ENCODE results near the gene FIGNL2. TPM values are rescaled to one million over a fixed set of nuclear protein-coding genes. Genes with fewer than 3 reads are reported as not detected.

FIGNL2 gene
- total RNA-seq, 1 experiment from 2014 or later = 0.27 TPM

DNA sequence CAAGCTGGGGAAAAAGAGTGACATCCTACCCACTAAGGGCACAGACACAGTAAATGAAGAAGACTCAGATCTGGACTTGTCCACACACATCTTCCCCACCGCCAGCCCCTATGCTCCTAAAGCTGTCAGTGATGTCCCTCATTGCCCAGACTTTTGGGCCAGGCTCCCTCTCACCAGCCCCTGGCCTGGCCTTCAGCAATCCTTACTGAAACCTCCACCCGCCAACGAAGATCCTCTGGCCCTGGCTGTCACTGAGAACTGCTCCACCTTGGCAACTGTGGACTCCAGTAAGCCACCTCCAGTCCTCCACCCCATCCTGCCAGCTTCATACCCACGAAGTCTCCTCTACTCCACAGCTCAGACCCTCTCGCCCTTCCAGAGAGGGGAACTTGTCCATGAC is 23.3 kb downstream of the FIGNL2 start:
- CTCF ChIA-PET = interaction anchor here (2.4 kb wide), 1 partner anchor 403 kb away, joined by 54 read pairs; the partner anchor contains the start of gene SLC4A8
- RAD21 ChIA-PET (ENCODE audit: low non-redundant PET in 1 of 2, low total read pairs in 2 of 2, uncharacterized antibody in 2 of 2, unreplicated experiment in 2 of 2) = interaction anchor here (0.6 to 0.7 kb wide), 2 partner anchors 50 to 52 kb away, joined by 3 read pairs; no protein-coding TSS in a partner anchor
- DNase-seq (ENCODE audit: low read depth, low spot score) (no peak), ATAC-seq (no peak)
- Histone ChIP-seq H3K4me3 (replicated peaks in 1 of 2; ENCODE audit: low read depth in 1 of 2, low read length in 2 of 2) (no peak overlapping the region), H3K27ac (ENCODE audit: low read depth, low read length) (no peak overlapping the region), H4K20me1 (ENCODE audit: insufficient read depth) (no peaks in the 10 kb centered on the region), H3K4me1 (ENCODE audit: control insufficient read depth in 1 of 2, insufficient read depth in 2 of 2, low read length in 2 of 2) (peaks cover 8 to 19% of the 10 kb centered on the region in 2 experiments), H2AFZ (ENCODE audit: low read depth, low read length, poor library complexity, severe bottlenecking) (no peak overlapping the region), H3K9me3 (ENCODE audit: control insufficient read depth in 1 of 2, insufficient read depth in 1 of 2, low read depth in 1 of 2, low read length in 2 of 2) (no peaks in the 10 kb centered on the region), H3K79me2 (ENCODE audit: insufficient read depth, low read length) (no peaks in the 10 kb centered on the region), H3K9ac (ENCODE audit: low read length) (no peak overlapping the region), H3K9me2 (ENCODE audit: insufficient read depth) (no peaks in the 10 kb centered on the region), H3K4me2 (ENCODE audit: low read length) (no peak overlapping the region), H3K27me3 (ENCODE audit: insufficient read depth, low read length) (no peaks in the 10 kb centered on the region), H3K36me3 (ENCODE audit: control insufficient read depth in 1 of 2, insufficient read depth in 2 of 2, low read length in 2 of 2) (no peaks in the 10 kb centered on the region)
- BruUV-seq (replicated peaks) = no TSS peak
- intact Hi-C loops (cut with micrococcal nuclease) = loop anchor here (2.0 to 5.0 kb wide), 3 partner anchors 52 to 292 kb away; no protein-coding TSS in a partner anchor
- POLR2A ChIA-PET = no interaction called here
- TF ChIP-seq EGR1 (IDR thresholded peaks at IDR 0.05; ENCODE audit: low read depth) (no peak), POLR2A (IDR thresholded peaks at IDR 0.05; ENCODE audit: borderline replicate concordance, extremely low read depth, insufficient read depth, insufficient read length) (no peak), EZH2phosphoT487 (IDR thresholded peaks at IDR 0.05; ENCODE audit: borderline replicate concordance) (no peak), CBX3 (IDR thresholded peaks at IDR 0.05; ENCODE audit: low read depth) (no peak), YY1 (IDR thresholded peaks at IDR 0.05; ENCODE audit: extremely low read depth, insufficient replicate concordance, low read depth, low read length) (no peak), CEBPB (IDR thresholded peaks at IDR 0.05; ENCODE audit: low read depth) (no peak), JUND (IDR thresholded peaks at IDR 0.05) (no peak), SP1 (IDR thresholded peaks at IDR 0.05; ENCODE audit: low read depth) (no peak), FOSL1 (IDR thresholded peaks at IDR 0.05; ENCODE audit: low read depth) (no peak), TCF7L2 (IDR thresholded peaks at IDR 0.05; ENCODE audit: borderline replicate concordance, extremely low read depth, insufficient read depth, insufficient read length) (no peak), RAD21 (IDR thresholded peaks at IDR 0.05; ENCODE audit: low read depth) (no peak), SIN3A (IDR thresholded peaks at IDR 0.05; ENCODE audit: low read depth) (no peak), SRF (IDR thresholded peaks at IDR 0.05; ENCODE audit: low read depth) (no peak)
- TF ChIP-seq, protein P1, sequence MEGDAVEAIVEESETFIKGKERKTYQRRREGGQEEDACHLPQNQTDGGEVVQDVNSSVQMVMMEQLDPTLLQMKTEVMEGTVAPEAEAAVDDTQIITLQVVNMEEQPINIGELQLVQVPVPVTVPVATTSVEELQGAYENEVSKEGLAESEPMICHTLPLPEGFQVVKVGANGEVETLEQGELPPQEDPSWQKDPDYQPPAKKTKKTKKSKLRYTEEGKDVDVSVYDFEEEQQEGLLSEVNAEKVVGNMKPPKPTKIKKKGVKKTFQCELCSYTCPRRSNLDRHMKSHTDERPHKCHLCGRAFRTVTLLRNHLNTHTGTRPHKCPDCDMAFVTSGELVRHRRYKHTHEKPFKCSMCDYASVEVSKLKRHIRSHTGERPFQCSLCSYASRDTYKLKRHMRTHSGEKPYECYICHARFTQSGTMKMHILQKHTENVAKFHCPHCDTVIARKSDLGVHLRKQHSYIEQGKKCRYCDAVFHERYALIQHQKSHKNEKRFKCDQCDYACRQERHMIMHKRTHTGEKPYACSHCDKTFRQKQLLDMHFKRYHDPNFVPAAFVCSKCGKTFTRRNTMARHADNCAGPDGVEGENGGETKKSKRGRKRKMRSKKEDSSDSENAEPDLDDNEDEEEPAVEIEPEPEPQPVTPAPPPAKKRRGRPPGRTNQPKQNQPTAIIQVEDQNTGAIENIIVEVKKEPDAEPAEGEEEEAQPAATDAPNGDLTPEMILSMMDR (IDR thresholded peaks at IDR 0.05 in 2 of 3, conservative IDR thresholded peaks at IDR 0.05 in 1 of 3; ENCODE audit: borderline replicate concordance in 1 of 3, insufficient read depth in 1 of 3, low read depth in 2 of 3, low read length in 2 of 3) = no peak
- TF ChIP-seq, protein P2, sequence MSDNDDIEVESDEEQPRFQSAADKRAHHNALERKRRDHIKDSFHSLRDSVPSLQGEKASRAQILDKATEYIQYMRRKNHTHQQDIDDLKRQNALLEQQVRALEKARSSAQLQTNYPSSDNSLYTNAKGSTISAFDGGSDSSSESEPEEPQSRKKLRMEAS (IDR thresholded peaks at IDR 0.05) = no peak
- TF ChIP-seq, protein P3, sequence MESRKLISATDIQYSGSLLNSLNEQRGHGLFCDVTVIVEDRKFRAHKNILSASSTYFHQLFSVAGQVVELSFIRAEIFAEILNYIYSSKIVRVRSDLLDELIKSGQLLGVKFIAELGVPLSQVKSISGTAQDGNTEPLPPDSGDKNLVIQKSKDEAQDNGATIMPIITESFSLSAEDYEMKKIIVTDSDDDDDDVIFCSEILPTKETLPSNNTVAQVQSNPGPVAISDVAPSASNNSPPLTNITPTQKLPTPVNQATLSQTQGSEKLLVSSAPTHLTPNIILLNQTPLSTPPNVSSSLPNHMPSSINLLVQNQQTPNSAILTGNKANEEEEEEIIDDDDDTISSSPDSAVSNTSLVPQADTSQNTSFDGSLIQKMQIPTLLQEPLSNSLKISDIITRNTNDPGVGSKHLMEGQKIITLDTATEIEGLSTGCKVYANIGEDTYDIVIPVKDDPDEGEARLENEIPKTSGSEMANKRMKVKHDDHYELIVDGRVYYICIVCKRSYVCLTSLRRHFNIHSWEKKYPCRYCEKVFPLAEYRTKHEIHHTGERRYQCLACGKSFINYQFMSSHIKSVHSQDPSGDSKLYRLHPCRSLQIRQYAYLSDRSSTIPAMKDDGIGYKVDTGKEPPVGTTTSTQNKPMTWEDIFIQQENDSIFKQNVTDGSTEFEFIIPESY (IDR thresholded peaks at IDR 0.05; ENCODE audit: extremely low read depth, insufficient replicate concordance, low read length) = no peak
